MV-4-11 (cell line): Measurements from ENCODE around the gene TEN1.

Experiments
- DNase-seq: peaks from one replicate; lab custom pipeline; 2025; lab: John Stamatoyannopoulos, UW

Gene TEN1

GRCh38 chr17:76005263-76006149, 26.5 kb downstream of the TEN1 start:
- peak; percentile 34 for DNase-seq

- DNase-seq, result no peak
Measured at GRCh38 chr17:76007131-76007849, 28.2 kb downstream of the TEN1 start.

- DNase-seq, result no peak
Measured at GRCh38 chr17:76007850-76008165, 28.8 kb downstream of the TEN1 start.

GRCh38 chr17:76008208-76008607, 29.2 kb downstream of the TEN1 start:
- no peak for DNase-seq

- DNase-seq, result no peak
Measured at GRCh38 chr17:76008630-76009425, 29.8 kb downstream of the TEN1 start.

- DNase-seq, result no peak
Measured at GRCh38 chr17:76009447-76009846, 30.4 kb downstream of the TEN1 start.

GRCh38 chr17:76009969-76010661, 31.1 kb downstream of the TEN1 start:
- DNase-seq, result no peak

- no peak for DNase-seq
Measured at GRCh38 chr17:76011951-76012350, 32.9 kb downstream of the TEN1 start.

- no peak for DNase-seq
Measured at GRCh38 chr17:76013377-76013932, 34.4 kb downstream of the TEN1 start.

GRCh38 chr17:76014100-76014924, 35.3 kb downstream of the TEN1 start:
- peak; percentile 48 for DNase-seq

GRCh38 chr17:76014925-76015261, 35.9 kb downstream of the TEN1 start:
- DNase-seq, result no peak

- DNase-seq, result no peak
Measured at GRCh38 chr17:76017481-76018339, 38.7 kb downstream of the TEN1 start.

- DNase-seq, result no peak
Measured at GRCh38 chr17:76018340-76018680, 39.3 kb downstream of the TEN1 start.

GRCh38 chr17:76018801-76019200, 39.8 kb downstream of the TEN1 start:
- DNase-seq, result no peak

- no peak for DNase-seq
Measured at GRCh38 chr17:76019833-76020467, 40.9 kb downstream of the TEN1 start.

- DNase-seq, result no peak
Measured at GRCh38 chr17:76022285-76022684, 43.2 kb downstream of the TEN1 start.

GRCh38 chr17:76022973-76023899, 44.2 kb downstream of the TEN1 start:
- no peak for DNase-seq

GRCh38 chr17:76023900-76024237, 44.8 kb downstream of the TEN1 start:
- no peak for DNase-seq

- no peak for DNase-seq
Measured at GRCh38 chr17:76024353-76024752, 45.3 kb downstream of the TEN1 start.
